K562 (cell line): ENCODE results near the gene NTN4. TPM values are rescaled to one million over a fixed set of nuclear protein-coding genes. Genes with fewer than 3 reads are reported as not detected.

Experiments
- ATAC-seq: fragments of 200-7000 bp; cut with Tn5 transposase; 3 replicates; pipeline ENCODE4 v1.9.1; 2020; ENCODE audit warnings: moderate library complexity
- BruUV-seq: library from RNA; stranded (reverse); fragments of 400-500 nt; replicated peaks from 2 replicates; lab custom pipeline; 2021; lab: Mats Ljungman, UMichigan
- CTCF ChIA-PET: fragments of 300-600 bp; formaldehyde crosslinking; extraction: SDS; loops from one replicate; lab custom pipeline; 2021; ENCODE audit warnings: low intra/inter-chr PET ratio; lab: Yijun Ruan, JAX
- POLR2A ChIA-PET: fragments of 300-600, 350-650 bp; sonication (Branson Sonifier 250); formaldehyde crosslinking; extraction: SDS; loops from one replicate; lab custom pipeline; 2021; ENCODE audit warnings: antibody characterized with exemption, inconsistent platforms; lab: Yijun Ruan, JAX
- DNase-seq, 4 experiments: peaks; one replicate each; pipeline versions ENCODE4 v3.0.0 to v3.0.0-alpha.2; 2011 to 2018; ENCODE audit warnings: low spot score in 3 of 4, mixed read lengths in 3 of 4; ENCODE audit errors: extremely low read depth in 1 of 4
- FAIRE-seq: peaks from 2 replicates; lab custom pipeline; 2011; peaks lifted over from hg19 to GRCh38; lab: Jason Lieb, UNC
- H2AFZ ChIP-seq: 2 replicates; pipeline ENCODE4 v1.6.0; 2011; ENCODE audit warnings: low read depth, low read length, control low read depth, inconsistent platforms
- H3K27ac ChIP-seq: fragments of 200-600 bp; 3 replicates; pipeline ENCODE4 v1.8.0; 2011; ENCODE audit warnings: low read depth, mild to moderate bottlenecking, control low read depth, inconsistent platforms, low read length, moderate library complexity, mixed read lengths; ENCODE audit errors: extremely low read depth
- H3K27me3 ChIP-seq, 2 experiments: fragments of 300-600 bp in 1 of 2; 2 replicates in 1 of 2; 3 replicates in 1 of 2; pipeline versions ENCODE4 v1.6.0 to v1.8.0; 2011; ENCODE audit warnings: inconsistent platforms in 2 of 2, low read length in 2 of 2, mild to moderate bottlenecking in 1 of 2, mixed read lengths in 1 of 2, moderate library complexity in 1 of 2; ENCODE audit not compliant: control insufficient read depth in 2 of 2, insufficient read depth in 2 of 2
- H3K36me3 ChIP-seq: fragments of 300-600 bp; 3 replicates; pipeline ENCODE4 v1.8.0; 2011; ENCODE audit warnings: mild to moderate bottlenecking, low read length, inconsistent platforms; ENCODE audit not compliant: control insufficient read depth, insufficient read depth
- H3K4me1 ChIP-seq, 2 experiments: fragments of 200-600 bp in 1 of 2; replicated peaks in 1 of 2; 2 replicates in 1 of 2; 3 replicates in 1 of 2; pipeline versions ENCODE4 v1.5.1 to v1.8.0; 2011; ENCODE audit warnings: inconsistent platforms in 2 of 2, low read length in 2 of 2, mild to moderate bottlenecking in 1 of 2, mixed read lengths in 1 of 2, moderate library complexity in 1 of 2; ENCODE audit not compliant: control insufficient read depth in 2 of 2, insufficient read depth in 2 of 2
- H3K4me2 ChIP-seq: 2 replicates; pipeline ENCODE4 v1.6.1; 2011; ENCODE audit warnings: low read length, control low read depth, inconsistent platforms, mixed read lengths; ENCODE audit not compliant: insufficient read depth
- H3K4me3 ChIP-seq: fragments of 200-600 bp; sonication (generic), shearing (Covaris generic); 2 replicates; pipeline ENCODE4 v1.5.1; 2016; ENCODE audit warnings: control low read depth, inconsistent platforms
- H3K79me2 ChIP-seq: fragments of 200-600 bp; 3 replicates; pipeline ENCODE4 v1.8.0; 2011; ENCODE audit warnings: low read length, inconsistent platforms; ENCODE audit not compliant: control insufficient read depth, insufficient read depth
- H3K9ac ChIP-seq, 2 experiments: 2 replicates each; pipeline versions ENCODE4 v1.6.0 to v1.6.1; 2011; ENCODE audit warnings: low read depth in 2 of 2, low read length in 2 of 2, control low read depth in 1 of 2, inconsistent platforms in 1 of 2, mild to moderate bottlenecking in 1 of 2, mixed read lengths in 1 of 2; ENCODE audit not compliant: insufficient read depth in 1 of 2
- H3K9me1 ChIP-seq: one replicate; pipeline ENCODE4 v1.6.0; 2011; ENCODE audit warnings: inconsistent platforms, mild to moderate bottlenecking, low read length, moderate library complexity; ENCODE audit not compliant: control insufficient read depth, insufficient read depth
- H3K9me3 ChIP-seq: replicated peaks from 2 replicates; pipeline ENCODE4 v1.5.1; 2011; ENCODE audit warnings: low read depth, low read length, inconsistent platforms; ENCODE audit not compliant: control insufficient read depth, insufficient read depth
- H4K20me1 ChIP-seq: replicated peaks from 2 replicates; pipeline ENCODE4 v1.6.1; 2011; ENCODE audit warnings: low read length, inconsistent platforms, mixed read lengths; ENCODE audit not compliant: control insufficient read depth, insufficient read depth
- BDP1 ChIP-seq: IDR thresholded peaks from 3 replicates; pipeline ENCODE4 v1.6.1; 2011; ENCODE audit not compliant: insufficient read length, insufficient read depth
- E2F8 ChIP-seq: fragments of 450-650 bp; IDR thresholded peaks from 2 replicates; pipeline ENCODE4 v1.7.1; 2018; ENCODE audit warnings: mild to moderate bottlenecking, low read depth; ENCODE audit not compliant: partially characterized antibody
- RREB1 ChIP-seq: fragments of 250-450 bp; sonication (Bioruptor Pico); IDR thresholded peaks from 2 replicates; pipeline ENCODE4 v1.4.0; 2020
- TCFL5 ChIP-seq: fragments of 250-450 bp; sonication (Bioruptor Pico); conservative IDR thresholded peaks from 2 replicates; pipeline ENCODE4 v1.6.1; 2021; ENCODE audit warnings: mild to moderate bottlenecking, moderate library complexity, matching md5 sums
- TSHZ1 ChIP-seq: fragments of 250-450 bp; sonication (Bioruptor Pico); IDR thresholded peaks from 2 replicates; pipeline ENCODE4 v1.4.0; 2020; ENCODE audit warnings: mild to moderate bottlenecking, moderate library complexity
- ZFP91 ChIP-seq: sonication (generic); formaldehyde crosslinking; IDR thresholded peaks from 2 replicates; pipeline ENCODE4 v1.8.0; 2022; ENCODE audit warnings: mild to moderate bottlenecking, missing genetic modification reagents
- WGBS: fragments of 100-300 bp; shearing (Covaris generic); methylation state at CpG from one replicate; pipeline ENCODE4 v1.1.6; 2016; ENCODE audit warnings: low coverage, mixed read lengths; ENCODE audit not compliant: insufficient coverage; ENCODE audit errors: missing lambda C conversion rate; 5-methylcytosine and 5-hydroxymethylcytosine counted together
- in situ Hi-C: fragments of 300-500 bp; cut with MboI; formaldehyde crosslinking; loops from 4 replicates; pipeline ENCODE4 v1.15.0; 2018; ENCODE audit warnings: inconsistent platforms, mixed read lengths
- intact Hi-C: fragments of 100-400 bp; cut with micrococcal nuclease; formaldehyde crosslinking; loops from 2 replicates; pipeline ENCODE4 v1.14.2; 2022
- polyA plus RNA-seq, 8 experiments: library from polyadenylated mRNA; depleted of rRNA in 4 of 8; stranded (reverse) in 5 of 8; unstranded in 3 of 8; fragments of >200 nt; fragmentation: Nextera tagmentation in 2 of 8; fragmentation: Illumina TruSeq in 1 of 8; extraction: Ambion mirVana in 2 of 8; extraction: Trizol in 1 of 8; gene quantifications; 2 replicates each; pipeline versions ENCODE4 v1.2.1 to v1.2.3, GENCODE V29; 2011 to 2014; ENCODE audit warnings: inconsistent platforms in 1 of 8, missing spikeins in 1 of 8
- total RNA-seq, 7 experiments: library from RNA; depleted of rRNA in 6 of 7; stranded (reverse); fragments of >200 nt in 6 of 7; fragmentation: Illumina TruSeq in 2 of 7; extraction: Trizol in 2 of 7; gene quantifications; 2 replicates each; pipeline versions ENCODE4 v1.2.1 to v1.2.3, GENCODE V29; 2011 to 2021; ENCODE audit warnings: low replicate concordance in 1 of 7

The NTN4 gene
- total and polyA plus RNA-seq, 9 of the 15 experiments (the other 6 are each of a cell fraction or from before 2014, with no cell fraction given) = 0.13 TPM; not detected in 8

GRCh38 chr12:95803817-95804216 is 13.3 kb upstream of the NTN4 start:
- Histone ChIP-seq H3K9me3 (no peaks in the 10 kb centered on the region), H3K4me2 (no peak overlapping the region), H3K9ac (no peak overlapping the region), H3K27ac (no peak overlapping the region), H3K4me3 (no peak overlapping the region), H3K9me1 (no peaks in the 10 kb centered on the region), H2AFZ (no peak overlapping the region), H3K36me3 (no peaks in the 10 kb centered on the region), H4K20me1 (no peaks in the 10 kb centered on the region), H3K4me1 (no peaks in the 10 kb centered on the region), H3K79me2 (no peaks in the 10 kb centered on the region), H3K27me3 (no peaks in the 10 kb centered on the region; a peak in 1 of 5 replicates)
- DNase-seq (no peak), FAIRE-seq (no peak), ATAC-seq (no peak)
- POLR2A ChIA-PET = no interaction called here
- CTCF ChIA-PET = no interaction called here
- WGBS = 13% methylated on average over 1 of the region's 1 CpG
- intact Hi-C loops (no loop called here), in situ Hi-C loops (no loop called here)
- no TSS peak for BruUV-seq
- TF ChIP-seq TSHZ1 (CRISPR knock-in tag) = no peak
- TF ChIP-seq E2F8 = no peak
- TF ChIP-seq RREB1 (CRISPR knock-in tag) = no peak
- no peak for TF ChIP-seq BDP1
- TF ChIP-seq ZFP91 = no peak
- TF ChIP-seq TCFL5 = no peak
